Measurements from ENCODE around the gene HECTD1.
"Not testable (repeated sequence)": the region's sequence is repeated elsewhere in the genome, so short reads cannot be mapped to it uniquely, and the experiment has no call there.

HECTD1 gene

DNA sequence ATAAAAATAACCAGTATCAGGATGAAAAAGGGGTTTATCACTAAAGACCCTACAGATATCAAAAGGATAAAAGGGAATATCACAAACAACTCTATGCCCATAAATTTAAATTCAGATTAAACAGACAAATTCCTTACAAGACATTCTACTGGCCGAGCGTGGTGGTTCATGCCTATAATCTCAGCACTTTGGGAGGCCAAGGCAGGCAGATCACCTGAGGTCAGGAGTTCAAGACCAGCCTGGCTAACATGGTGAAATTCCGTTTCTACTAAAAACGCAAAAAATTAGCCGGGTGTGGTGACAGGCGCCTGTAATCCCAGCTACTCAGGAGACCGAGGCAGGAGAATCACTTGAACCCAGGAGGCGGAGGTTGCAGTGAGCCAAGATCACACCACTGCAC, 15.0 kb downstream of the HECTD1 start:
- DNase-seq = not testable (repeated sequence)

DNA sequence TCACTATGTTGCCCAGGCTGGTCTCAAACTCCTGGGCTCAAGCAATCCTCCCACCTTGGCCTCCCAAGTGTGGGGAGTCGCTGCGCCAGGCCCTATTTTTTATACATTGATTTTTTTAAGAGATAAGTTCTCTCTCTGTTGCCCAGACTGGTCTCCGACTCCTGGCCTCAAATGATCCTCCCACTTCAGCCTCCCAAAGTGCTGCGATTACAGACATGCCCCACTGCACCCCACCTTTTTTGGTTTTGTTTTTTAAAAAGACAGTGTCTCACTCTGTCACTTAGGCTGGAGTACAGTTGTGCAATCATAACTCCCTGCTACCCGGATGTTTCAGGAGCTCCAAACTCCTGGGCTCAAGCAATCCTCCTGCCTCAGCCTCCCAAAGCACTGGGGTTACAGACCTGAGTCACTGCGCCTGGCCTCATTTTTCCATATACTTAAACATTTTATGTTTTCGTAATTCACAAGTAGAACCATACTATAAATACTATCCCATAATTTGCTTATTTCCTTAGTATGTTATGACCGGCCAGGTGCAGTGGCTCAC, 16.8 kb downstream of the HECTD1 start:
- DNase-seq = no peak

DNA sequence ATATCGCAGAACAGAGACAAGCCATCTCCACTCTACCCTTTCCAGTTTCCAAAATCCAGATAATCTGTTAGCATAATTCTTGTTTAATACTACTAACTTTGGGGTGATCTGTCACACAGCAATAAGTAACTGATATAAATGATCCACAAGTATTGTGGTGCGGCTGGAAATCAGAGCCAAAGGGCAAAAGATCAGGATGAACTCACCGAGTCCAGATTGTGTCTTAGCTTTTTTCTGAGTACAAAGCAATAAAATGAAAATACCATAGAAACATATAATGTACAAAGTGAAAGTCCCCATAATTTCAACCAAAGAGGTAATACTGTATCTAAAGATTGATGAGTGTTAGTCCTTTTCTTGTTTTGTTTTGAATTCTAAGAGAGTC, 17.4 kb downstream of the HECTD1 start:
- DNase-seq = no peak

DNA sequence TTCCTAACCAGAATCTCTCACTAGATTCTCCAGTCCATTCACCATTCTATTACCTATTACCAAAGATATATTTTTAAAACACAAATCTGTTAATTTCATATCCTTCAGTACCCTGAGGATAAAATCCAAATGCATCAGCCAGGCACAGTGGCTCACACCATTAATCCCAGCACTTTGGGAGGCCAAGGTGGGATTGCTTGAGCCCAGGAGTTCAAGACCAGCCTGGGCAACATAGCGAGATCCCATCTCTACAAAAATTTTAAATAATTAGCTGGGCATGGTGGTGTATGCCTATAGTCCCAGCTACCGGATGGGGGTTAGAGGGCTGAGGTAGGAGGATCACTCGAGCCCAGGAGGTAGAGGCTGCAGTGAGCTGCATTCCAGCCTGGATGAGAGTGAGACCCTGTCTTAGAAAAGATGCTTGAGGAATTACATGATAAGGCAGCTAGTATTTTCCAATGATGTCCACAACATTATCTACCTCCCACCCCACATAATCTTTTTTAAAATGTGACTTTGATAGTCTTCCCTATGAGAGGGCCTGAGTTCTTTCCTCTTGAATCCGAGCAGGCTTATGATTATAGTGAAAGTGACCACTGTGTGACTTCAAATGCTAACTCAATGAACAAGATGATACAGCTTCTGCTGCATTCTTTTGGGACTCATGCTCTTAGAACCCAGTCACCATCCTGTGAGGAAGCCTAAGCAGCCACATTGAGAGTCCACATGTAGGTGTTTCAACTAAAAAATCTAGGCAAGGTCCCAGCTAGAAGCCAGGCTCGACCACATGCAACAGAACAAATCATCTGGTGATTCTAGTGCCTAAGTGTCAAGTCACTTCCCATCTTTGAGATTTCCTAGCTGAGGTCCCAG, 18.0 kb downstream of the HECTD1 start:
- DNase-seq = no peak

DNA sequence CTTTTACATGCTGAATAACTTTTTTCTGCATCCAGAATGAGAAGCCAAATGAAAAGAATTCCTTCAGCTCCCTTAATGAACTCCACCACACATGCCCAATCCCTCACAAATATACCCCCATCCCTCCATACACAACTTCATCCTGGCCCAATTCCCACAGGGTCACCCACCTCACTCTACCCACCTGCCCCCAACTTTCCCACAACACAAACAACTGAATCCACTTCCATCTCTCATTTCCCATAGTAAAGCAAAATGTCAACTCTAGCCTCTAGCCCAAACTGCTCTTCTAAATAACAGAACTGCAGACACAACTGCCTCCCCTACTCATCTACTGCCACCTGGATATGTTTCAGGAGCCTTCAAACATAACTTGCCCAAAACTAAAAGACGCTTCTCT, 18.8 kb downstream of the HECTD1 start:
- DNase-seq = no peak

DNA sequence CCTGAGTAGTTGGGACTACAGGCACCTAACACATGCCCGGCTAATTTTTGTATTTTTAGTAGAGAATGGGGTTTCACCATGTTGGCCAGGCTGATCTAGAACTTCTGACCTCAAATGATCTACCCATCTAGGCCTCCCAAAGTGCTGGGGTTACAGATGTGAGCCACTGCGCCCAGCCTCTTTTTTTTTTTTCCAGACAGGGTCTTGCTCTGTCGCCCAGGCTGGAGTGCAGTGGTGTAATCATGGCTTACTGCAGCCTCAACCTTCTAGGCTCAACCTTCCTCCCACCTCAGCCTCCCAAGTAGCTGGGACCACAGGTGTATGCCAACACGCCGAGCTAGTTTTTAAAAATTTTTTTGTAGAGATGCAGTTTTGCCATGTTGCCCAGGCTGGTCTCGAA, 25.6 kb downstream of the HECTD1 start:
- not testable (repeated sequence) for DNase-seq

DNA sequence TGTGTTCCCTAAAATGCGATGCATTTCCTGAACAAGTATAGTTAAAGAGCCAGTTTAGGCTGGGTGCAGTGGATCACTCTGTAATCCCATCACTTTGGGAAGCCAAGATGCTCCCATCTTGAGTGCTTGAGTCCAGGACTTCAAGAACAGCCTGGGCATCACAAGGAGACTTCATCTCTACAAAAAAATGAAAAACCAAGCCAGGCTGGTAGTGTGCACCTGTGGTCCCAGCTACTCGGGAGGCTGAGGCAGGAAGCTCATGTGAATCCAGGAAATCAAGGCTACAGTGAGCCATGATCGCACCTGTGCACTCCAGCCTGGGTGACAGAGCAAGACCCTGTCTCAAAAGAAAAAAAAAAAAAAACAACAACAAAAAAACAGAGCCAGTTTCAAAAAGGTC, 26.3 kb downstream of the HECTD1 start:
- no peak for DNase-seq

DNA sequence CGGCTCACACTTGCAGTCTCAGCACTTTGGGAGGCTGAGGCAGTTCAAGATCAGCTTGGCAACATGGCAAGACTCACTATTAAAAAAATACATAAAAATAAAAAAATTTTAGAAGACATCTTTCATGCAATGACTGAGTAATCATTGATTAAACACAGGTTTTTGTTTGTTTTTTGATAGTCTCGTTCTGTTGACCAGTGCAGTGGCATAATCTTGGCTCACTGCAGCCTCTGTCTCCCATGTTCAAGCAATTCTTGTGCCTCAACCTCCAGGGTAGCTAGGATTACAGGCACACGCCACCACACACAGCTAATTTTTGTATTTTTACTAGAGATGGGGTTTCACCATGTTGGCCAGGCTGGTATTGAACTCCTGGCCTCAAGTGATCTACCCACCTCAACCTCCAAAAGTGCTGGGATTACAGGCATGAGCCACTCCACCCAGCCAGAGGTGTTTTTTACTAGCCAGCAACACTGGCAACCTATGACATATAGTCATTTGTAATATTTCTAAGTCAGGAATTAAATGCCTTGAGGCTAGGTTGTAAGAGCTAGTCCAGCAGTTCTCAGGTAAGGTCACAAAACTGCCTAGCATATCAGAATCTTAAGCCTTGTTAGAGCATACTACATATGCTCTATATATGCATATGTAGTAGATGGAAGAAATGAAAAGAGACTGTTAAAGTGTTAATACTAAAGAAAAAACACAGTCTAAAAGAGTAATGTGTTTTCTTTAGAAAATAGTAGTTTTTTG, 27.1 kb downstream of the HECTD1 start:
- DNase-seq = no peak

DNA sequence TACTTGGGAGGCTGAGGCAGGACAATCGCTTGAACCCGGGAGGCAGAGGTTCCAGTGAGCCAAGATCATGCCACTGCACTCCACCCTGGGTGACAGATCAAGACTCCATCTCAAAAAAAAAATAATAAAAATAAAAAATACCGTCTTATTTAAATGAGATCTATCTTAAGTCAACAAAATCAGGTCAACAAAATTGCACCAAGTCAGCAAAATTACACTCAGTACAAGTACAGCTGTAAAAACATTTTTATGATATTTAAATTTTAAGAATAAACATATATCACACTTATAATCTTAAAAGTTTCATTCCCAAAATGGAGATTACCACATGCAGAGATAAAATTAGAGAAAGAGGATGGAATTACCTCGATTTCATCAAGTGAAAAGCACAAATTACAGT, 33.2 kb downstream of the HECTD1 start:
- DNase-seq = no peak

DNA sequence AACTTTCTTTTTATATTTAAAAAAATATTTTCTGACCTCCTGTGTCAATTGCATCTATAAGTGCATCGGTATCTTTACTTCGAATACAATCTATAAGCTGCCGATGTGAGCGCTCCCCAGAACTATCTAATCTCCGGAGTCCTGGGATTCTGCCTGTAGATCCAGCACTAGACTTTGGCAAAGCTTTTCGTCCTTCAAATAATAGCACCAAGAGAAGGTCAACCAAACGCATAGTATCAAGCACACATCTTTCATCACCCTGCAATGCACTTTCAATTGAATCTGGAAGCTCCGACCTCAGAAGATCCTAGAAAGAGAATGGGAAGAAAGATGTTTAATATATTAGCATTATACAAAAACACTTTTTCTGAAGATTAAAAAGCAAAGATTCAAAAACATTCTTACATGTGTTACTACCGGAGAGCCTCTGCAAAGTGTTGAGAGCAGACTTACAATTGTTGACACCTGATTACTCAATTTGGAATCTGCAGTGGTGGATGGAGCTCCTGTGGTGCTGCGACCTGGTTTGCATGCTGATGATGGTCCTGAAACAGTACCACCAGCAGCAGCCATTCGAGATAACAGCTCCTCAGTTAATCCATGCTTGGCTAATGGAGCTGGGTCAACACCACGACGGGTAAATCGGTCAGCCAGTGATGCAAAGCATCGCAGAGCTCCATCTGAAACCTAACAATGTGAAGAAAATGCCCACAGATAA, 34.3 kb downstream of the HECTD1 start:
- no peak for DNase-seq

DNA sequence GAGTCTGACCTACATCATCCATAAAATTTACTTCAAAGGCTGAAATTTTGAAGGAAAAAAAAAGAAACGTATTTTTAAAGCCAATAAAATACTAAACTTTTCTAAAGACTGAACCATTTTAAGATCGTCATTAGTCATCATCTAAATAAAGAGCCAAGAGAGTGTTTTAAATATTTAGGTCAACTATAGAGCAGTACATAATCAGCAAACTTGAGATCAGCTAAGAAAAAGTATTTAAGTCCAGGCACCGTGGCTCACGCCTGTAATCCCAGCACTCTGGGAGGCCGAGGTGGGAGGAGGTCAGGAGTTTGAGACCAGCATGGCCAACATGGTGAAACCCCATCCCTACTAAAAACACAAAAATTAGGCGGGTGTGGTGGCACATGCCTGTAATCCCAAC, 35.5 kb downstream of the HECTD1 start:
- no peak for DNase-seq

DNA sequence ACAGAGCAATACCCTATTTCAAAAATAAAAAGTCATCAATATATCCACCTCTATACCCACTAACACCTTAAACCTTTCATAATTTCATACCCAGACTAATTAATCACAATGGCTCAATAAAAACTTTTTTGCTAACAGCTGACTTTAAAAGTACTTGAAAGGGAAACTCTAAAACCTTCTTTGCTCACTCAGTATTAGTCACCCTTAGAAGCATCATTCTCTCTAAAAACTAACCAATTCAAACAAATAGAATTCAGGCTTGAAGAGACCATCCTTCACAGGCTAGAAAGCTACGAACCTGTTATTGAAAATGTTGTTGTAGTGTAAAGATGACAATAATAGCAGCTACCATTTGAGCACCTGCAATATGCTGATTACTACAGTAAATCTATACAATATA, 37.2 kb downstream of the HECTD1 start:
- DNase-seq = no peak

DNA sequence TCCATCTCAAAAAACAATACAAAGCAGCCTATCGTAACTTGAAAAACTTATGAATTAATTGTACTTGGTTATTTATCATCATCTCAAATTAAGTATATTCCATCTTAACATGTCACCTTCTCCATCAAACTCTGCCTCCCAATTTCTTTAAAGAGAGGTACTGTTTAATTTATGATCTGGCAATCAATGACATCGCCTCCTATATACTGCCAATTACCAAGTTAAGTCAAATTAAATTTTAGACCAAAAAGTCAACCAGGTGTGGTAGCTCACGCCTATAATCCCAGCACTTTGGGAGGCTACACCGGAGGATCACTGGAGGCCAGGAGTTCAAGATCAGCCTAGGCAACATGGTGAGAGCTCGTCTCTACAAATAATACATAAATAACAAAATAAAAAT, 37.7 kb downstream of the HECTD1 start:
- DNase-seq = no peak

DNA sequence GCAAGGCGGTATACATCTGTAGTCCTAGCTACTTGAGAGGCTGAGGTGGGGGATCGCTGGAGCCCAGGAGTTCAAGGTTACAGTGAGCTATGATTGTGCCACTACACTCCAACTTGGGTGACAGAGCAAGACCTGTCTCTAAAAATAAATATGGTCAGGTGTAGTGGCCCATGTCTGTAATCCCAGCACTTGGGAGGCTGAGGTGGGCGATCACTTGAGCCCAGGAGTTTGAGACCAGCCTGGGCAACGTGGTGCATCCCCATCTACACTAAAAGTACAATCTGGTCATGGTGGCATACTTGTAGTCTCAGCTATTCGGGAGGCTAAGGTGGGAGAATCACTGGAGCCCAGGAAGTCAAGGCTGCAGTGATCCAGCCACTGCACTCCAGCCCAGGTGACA, 40.6 kb downstream of the HECTD1 start:
- DNase-seq = no peak

DNA sequence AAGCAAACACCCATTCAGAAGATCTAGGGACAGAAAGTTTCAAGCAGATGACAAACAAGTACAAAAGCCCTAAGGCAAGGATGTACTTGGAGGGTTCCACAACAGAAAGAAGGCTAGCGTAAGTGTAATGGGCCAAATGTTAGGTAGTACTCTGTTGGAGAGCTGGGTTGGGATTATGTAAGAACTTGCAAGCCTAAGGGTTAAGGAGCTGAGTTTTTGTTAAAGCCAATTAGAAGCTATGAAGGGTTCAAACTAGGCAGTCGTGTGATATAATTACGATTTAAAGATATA, 41.4 kb downstream of the HECTD1 start:
- no peak for DNase-seq

DNA sequence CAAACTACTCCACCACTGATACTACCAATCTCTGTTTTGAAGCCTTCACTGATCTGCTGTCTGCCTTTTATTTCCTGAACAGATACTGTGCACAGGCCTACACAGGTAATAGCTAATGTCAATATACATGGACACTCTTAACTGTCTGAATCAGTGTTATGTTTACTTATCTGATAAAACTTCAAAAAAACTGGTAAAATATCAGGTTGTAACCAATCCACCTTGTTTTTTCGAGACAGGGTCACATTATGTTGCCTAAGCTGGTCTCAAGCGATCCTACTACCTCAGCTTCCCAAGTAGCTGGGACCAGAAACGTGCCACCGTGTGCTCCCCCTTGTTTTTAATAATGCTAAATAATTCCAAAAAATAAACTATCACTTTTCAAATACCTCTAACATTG, 43.5 kb downstream of the HECTD1 start:
- no peak for DNase-seq

DNA sequence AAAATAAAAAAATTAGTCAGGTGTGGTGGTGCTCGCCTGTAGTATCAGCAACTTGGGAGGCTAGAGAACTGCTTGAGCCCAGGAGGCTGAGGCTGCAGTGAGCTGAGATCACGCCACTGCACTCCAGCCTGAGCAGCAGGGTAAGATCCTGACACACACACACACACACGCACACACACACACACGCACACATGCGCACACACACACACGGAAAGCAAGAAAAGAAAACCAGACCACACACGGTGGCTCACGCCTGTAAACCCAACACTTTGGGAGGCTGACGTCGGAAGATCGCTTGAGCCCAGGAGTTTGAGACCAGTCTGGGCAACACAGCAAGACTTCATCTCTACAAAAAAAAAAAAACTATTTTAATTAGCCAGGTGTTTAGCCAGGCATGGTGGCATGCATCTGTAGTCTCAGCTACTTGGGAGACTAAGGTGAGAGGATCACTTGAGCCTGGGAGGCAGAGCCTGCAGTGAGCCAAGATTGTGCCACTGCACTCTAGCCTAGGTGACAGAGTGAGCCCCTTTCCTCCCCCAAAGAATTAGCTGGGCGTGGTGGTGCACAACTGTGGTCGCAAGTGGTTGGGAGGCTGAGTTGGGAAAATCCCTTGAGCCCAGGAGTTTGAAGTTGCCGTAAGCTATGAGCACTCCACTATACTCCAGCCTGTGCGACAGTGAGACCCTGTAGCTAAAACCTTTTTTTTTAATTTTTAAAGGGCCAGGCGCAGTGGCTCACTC, 44.5 kb downstream of the HECTD1 start:
- no peak for DNase-seq

DNA sequence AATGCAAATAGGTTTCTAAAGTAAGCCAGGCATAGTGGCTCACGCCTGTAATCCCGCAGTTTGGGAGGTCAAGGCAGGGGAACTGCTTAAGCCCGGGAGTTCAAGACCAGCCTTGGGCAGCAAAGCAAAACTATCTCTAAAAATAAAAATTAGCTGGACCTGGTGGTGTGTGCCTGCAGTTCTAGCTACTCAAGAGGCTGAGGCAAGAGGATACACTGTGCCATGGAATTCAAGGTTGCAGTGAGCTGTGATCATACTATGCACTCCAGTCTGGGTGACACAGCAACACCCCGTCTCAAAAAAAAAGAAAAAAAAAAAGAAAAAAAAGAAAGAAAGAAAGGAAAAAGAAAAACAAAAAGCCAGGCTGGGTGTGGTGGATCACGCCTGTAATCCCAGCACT, 46.3 kb downstream of the HECTD1 start:
- DNase-seq = no peak

DNA sequence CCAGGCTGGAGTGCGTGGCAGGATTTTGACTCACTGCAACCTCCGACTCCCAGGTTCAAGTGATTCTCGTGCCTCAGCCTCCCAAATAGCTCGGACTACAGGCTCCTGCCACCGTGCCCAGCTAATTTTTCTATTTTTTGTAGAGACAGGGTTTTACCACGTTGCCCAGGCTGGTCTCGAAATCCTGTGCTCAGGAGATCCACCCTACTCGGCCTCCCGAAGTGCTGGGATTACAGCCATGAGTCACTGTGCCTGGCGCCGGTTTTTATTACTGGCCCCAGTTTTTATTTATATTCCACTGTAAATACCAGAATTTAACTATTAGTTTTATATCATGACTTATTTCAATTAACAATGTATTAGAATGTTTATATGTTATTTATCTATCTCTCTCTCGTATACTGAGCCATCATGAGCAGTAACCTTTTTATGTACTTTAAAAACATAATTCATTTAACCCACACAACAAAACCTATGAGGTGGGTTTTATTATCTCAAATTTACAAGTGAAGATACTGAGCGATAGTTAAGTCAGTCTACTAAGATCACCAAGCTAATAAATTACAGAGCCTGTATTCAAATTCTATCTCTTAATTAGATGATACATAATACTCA, 47.8 kb downstream of the HECTD1 start:
- no peak for DNase-seq

DNA sequence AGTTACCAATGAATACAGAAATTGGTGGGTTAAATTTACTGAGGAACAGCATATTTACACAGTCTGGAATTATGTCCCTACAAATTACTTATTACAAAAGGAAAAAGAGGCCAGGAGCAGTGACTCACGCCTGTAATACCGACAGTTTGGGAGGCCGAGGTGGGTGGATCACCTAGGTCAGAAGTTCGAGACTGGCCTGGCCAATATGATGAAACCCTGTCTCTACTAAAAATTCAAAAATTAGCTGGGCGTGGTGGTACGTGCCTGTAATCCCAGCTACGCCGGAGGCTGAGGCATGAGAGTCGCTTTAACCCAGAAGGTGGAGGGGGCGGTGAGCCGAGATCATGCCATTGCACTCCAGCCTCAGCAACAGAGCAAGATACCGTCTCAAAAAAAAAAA, 52.6 kb downstream of the HECTD1 start:
- no peak for DNase-seq

DNA sequence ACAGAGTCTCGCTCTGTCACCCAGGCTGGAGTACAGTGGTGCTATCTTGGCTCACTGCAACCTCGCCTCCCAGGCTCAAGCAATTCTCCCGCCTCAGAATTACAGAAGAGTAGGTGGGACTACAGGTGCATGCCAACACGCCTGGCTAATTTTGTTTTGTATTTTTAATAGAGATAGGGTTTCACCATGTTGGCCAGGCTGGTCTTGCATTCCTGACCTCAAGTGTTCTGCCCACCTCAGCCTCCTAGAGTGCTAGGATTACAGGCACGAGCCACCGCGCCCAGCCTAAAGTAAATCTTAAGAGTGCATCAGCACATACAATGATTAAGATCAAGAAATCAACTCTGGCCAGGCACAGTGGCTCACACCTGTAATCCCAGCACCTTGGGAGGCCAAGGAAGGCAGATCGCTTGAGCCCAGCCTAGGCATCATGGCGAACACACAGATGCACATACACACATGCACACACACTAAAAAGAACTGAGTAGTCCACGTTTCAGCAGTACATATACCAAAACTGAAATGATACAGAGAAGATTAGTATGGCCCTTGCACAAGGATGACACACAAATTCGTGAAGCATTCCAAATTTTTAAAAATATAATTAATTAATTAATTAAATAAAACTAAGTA, 65.0 kb downstream of the HECTD1 start:
- no peak for DNase-seq

DNA sequence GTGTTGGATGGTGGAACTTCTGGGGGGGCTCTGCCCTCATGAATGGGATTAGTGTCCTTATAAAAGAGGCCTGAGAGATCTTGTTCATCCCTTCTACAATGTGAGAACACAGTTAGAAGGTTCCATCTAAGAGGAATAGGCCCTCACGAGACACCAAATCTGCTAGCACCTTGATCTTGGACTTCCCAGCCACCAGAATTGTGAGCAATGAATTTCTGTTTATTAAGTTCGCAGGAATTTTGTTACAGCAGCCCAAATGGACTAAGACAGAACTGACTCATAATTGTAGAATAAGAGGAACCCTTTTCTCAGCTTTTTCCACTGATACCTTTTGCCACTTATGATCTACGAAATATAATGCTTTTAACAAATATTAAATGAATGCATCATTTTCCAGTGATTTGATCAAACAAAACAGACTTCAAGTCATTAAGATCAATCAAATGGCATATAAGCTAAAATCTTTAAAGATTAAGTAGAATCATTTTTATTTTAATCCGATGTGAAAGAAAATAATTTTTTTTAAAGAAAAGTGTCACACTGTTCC, 68.2 kb downstream of the HECTD1 start:
- no peak for DNase-seq

Measured in activated naive CD4-positive, alpha-beta T cell (primary cell).